GM21619 (cell line): ENCODE measurements around the gene SERTAD1.
"Not testable (repeated sequence)": the region's sequence is repeated elsewhere in the genome, so short reads cannot be mapped to it uniquely, and the experiment has no call there.

Experiments
- ATAC-seq: cut with Tn5 transposase; IDR thresholded peaks from one replicate; pipeline ENCODE4 v1.9.1; 2021; ENCODE audit not compliant: unreplicated experiment

Gene SERTAD1

GRCh38 chr19:40425450-40426287 is at the start of gene SERTAD1:
Gene SERTAD1 (minus strand): TSS chr19:40425992. CDS start chr19:40423546, 2,446 bp downstream.
- ATAC-seq: peak; percentile 73

GRCh38 chr19:40474737-40475136 is 48.9 kb upstream of the SERTAD1 start:
- no peak for ATAC-seq

- ATAC-seq: no peak
Measured at GRCh38 chr19:40472516-40472915, 46.7 kb upstream of the SERTAD1 start.

GRCh38 chr19:40471111-40471510 is 45.3 kb upstream of the SERTAD1 start:
- no peak for ATAC-seq

GRCh38 chr19:40469011-40469410 is 43.2 kb upstream of the SERTAD1 start:
- ATAC-seq: no peak

GRCh38 chr19:40466985-40467734 is 41.4 kb upstream of the SERTAD1 start, which contains the start of gene SPTBN4:
Gene SPTBN4 (plus strand): TSS chr19:40467001. CDS start chr19:40472622, 5,621 bp downstream.
- no peak for ATAC-seq

GRCh38 chr19:40466219-40466984 is 40.6 kb upstream of the SERTAD1 start:
- peak; percentile 16 for ATAC-seq

- ATAC-seq: peak; percentile 83
Measured at GRCh38 chr19:40465557-40466218, 39.9 kb upstream of the SERTAD1 start, which contains the start of gene BLVRB. Gene BLVRB (minus strand): TSS chr19:40465745. CDS start chr19:40465688, 57 bp downstream.

- no peak for ATAC-seq
Measured at GRCh38 chr19:40465025-40465556, 39.3 kb upstream of the SERTAD1 start.

- ATAC-seq: no peak
Measured at GRCh38 chr19:40464059-40465024, 38.5 kb upstream of the SERTAD1 start.

GRCh38 chr19:40463587-40464037 is 37.8 kb upstream of the SERTAD1 start:
- ATAC-seq: not testable (repeated sequence)

GRCh38 chr19:40461669-40462221 is 36.0 kb upstream of the SERTAD1 start:
- no peak for ATAC-seq

- ATAC-seq: no peak
Measured at GRCh38 chr19:40460185-40460584, 34.4 kb upstream of the SERTAD1 start.

- no peak for ATAC-seq
Measured at GRCh38 chr19:40458597-40458974, 32.8 kb upstream of the SERTAD1 start.

GRCh38 chr19:40457953-40458596 is 32.3 kb upstream of the SERTAD1 start:
- ATAC-seq: no peak

- no peak for ATAC-seq
Measured at GRCh38 chr19:40457048-40457447, 31.3 kb upstream of the SERTAD1 start.

- not testable (repeated sequence) for ATAC-seq
Measured at GRCh38 chr19:40453943-40454342, 28.2 kb upstream of the SERTAD1 start.

GRCh38 chr19:40453151-40453735 is 27.5 kb upstream of the SERTAD1 start:
- ATAC-seq: no peak
